HPDE6-E6E7 (cell line): ENCODE results near the gene NDUFS4.
"Not testable (repeated sequence)": the region's sequence is repeated elsewhere in the genome, so short reads cannot be mapped to it uniquely, and the experiment has no call there.

Experiments
- DNase-seq: peaks from one replicate; pipeline ENCODE4 v3.0.0; 2011; ENCODE audit warnings: missing footprints; ENCODE audit errors: extremely low spot score

Gene NDUFS4

DNA sequence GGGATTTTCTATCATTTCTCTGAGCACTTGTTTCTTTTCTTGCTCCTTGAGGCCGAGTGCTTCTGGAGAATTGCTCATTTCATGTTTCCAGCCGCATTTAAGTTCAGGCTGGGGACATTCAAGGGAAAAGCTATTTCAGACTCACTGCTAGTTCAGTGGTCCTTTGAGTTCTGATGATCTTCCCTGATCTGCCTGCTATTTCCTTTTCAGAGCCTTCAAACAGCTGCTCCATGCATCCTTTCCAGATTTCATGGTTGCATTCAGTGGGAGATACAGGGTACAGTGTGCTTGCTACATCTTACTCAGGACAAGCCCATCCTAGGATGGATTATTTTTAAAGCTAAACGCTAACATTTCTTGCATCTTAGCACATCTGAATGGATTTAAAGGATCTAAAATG lies 14.7 kb downstream of the NDUFS4 start:
- no peak for DNase-seq

DNA sequence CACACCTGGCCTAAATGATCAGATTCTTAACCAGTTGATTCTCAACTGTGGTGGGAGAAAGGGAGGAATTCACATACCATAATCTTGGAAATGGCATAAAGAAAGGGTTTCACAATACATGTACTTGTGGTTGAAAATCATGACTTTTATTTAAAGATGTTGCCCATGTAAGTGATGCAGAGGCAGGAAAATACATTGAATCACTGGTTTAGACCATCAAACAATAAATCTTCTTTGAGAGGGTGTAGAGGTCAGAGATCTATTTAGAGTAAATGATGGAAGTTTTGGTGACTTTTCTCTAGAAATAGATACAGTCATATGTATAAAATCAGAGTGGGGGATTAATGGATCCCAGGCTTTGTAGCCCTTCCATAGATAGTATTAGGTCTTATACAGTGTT lies 15.4 kb downstream of the NDUFS4 start:
- DNase-seq = no peak

- no peak for DNase-seq
Observed at GRCh38 chr5:53576674-53577073, 16.2 kb downstream of the NDUFS4 start.

DNA sequence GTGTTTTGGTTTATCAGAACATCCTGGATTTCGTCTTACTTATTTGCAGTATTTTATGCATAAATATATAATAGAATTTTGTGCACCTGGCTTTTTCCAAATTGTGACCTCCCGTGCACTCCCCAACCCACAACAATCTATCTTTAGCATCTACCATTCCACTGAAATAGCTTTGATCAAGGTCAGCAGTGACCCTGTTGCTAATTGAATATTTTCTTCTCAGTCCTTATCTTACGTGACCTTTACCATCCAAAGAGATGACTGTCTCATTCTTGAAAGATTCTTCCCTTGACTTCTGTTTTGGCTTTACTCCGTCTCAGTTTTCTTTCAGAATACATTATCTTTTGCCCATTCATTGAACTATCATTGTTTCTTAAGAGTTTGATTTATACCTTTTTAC lies 18.4 kb downstream of the NDUFS4 start:
- no peak for DNase-seq

GRCh38 chr5:53580547-53580946 lies 20.1 kb downstream of the NDUFS4 start:
- DNase-seq = no peak

DNA sequence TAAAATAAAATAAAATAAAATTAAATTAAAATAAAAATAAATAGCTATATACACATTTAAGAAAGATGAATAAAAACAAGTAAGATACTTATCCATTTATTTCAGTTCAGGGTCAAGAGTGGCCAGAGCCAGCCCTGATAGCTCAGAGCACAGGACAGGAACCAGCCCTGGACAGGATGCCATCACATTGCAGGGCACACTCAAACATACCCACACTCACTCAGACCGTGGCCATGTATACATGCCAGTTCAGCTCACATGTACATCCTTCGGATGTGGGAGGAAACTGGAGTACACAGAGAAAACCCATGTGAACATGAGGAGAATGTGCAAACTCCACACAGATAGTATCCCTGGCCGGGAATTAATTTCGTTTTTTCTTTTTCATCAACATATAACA lies 21.8 kb downstream of the NDUFS4 start:
- DNase-seq = no peak

- no peak for DNase-seq
Observed at GRCh38 chr5:53590759-53591158, 30.3 kb downstream of the NDUFS4 start.

DNA sequence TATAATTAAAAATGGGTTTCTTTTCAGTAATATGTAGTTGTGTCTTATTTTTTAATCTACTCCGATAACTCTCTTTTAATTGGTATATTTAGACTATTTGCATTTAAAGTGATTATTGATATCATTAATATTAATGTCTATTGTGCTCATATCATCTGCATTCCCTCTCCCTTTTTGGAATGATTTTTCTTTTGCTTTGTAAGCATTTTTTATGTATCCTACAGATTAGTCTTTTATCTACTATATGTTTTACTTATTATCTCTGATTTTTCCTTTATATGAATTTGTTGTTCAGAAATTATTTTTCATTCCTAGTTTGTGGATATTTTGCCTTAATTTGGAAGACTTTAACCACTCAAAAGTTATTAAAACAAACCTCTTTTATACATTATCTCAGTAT lies 34.0 kb downstream of the NDUFS4 start:
- DNase-seq = no peak

DNA sequence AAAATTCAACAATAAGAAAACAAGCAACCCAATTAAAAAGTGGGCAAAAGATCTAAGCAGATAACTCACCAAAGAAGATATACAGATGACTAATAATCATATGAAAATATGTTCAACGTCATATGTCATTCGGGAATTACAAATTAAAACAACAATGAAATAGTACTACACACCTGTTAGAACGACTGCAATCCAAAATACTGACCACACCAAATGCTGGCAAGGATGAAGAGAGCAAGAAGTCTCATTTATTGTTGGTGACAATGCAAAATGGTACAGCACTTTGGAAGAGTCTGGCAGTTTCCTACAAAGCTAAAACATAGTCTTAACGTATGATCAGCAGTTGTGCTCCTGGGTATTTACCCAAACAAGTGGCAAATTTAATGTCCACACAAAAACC lies 37.5 kb downstream of the NDUFS4 start:
- no peak for DNase-seq

DNA sequence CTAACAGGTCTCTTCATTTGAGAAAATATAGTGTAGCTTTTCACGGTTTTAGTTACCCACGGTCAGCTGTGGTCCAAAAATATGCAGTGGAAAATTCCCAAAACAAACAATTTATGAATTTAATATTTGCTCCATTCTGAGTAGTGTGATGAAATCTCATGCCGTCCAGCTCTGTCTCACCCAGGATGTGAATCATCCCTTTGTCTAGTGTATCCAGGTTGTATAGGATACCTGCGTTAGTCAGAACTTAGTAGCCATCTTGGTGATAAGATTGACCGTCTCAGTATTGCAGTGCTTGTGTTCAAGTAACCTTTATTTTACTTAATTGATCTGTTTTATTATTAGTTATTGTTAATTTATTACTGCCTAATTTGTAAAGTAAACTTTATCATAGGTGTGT lies 41.1 kb downstream of the NDUFS4 start:
- DNase-seq = peak; percentile 68

GRCh38 chr5:53603009-53603687 lies 42.7 kb downstream of the NDUFS4 start:
- no peak for DNase-seq

DNA sequence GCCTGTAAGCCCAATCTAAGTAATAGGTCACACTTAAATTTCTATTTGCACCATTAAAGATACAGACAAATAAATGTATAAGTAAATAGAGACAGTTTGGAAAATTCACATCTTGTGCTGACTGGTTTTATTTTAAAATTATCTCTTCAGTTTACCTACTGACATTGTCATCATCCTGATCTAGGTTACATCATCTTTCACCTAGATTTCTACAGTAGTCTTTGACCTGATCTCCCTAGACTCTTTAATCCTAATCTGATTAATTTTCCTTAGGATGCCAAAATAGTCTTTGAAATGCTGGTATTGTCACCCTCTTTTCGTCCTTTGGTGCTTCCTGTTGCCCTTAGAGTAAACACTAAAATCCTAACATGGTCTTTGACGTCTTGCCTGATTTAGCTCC lies 43.9 kb downstream of the NDUFS4 start:
- no peak for DNase-seq

GRCh38 chr5:53607886-53608285 lies 47.4 kb downstream of the NDUFS4 start:
- no peak for DNase-seq

GRCh38 chr5:53608897-53609296 lies 48.5 kb downstream of the NDUFS4 start:
- DNase-seq = not testable (repeated sequence)

DNA sequence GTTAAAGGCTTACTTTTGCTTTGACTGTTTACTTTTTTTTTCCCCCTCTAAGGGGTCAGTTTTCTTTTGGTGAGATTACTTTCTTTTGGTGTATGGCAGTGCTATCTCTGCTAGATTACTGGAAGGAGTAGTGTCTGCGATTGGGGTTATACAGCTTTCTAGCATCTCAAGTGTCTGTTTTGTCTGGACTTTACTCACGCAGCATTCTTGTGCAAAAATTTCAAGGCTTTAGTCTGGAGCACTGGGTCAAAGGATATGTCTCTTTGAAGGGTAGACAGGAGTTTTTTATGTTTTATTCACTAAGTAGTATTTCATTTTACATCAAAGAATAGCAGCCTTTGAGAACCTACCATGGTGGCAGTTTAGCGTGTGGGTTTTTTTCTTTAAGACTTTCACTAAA lies 52.6 kb downstream of the NDUFS4 start:
- DNase-seq = no peak

DNA sequence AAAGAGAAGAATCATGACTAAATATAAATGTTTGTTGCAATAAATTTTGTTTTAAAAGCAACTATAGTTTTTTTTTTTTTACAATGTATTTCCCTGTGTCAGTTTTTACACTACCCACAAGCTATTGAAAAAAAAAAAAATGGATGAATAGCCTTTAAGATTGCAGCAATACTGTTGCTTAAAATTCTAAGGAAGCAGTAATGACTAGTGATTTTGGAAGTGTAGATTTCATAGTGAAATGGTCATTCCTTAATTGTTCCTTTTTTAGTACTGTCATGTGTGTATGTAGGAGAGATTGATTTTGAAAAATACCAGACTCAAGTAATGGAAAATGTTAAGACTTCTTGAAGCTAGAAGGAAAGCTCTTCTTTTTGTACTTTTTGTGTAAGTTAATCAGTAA lies 53.1 kb downstream of the NDUFS4 start:
- no peak for DNase-seq

DNA sequence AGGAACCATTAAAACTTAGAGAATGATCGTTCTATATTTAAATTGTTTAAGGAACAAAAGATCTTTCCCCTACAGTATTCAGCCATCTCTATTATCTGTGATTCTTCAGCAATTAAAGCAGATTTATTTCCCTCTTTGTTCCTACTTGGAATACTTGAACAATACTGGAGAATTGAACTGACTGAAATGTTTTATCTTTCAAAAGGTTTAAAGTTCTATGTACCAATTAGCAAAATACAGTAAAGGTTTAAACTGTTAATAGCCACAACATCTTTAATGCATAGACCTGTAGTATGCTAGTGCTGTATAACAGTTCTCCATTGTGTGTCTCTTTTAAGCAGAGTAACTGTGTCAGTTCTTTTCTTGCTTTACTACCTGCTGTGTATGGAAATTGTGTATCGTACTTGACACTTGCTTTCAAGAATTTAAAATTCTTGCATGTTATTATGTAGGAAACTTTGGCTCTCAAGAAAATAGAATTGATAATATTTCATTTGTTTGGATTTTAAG lies 54.0 kb downstream of the NDUFS4 start:
- DNase-seq = no peak

- no peak for DNase-seq
Observed at GRCh38 chr5:53616939-53617549, 56.6 kb downstream of the NDUFS4 start.

GRCh38 chr5:53631251-53631650 lies 70.8 kb downstream of the NDUFS4 start:
- DNase-seq = no peak

DNA sequence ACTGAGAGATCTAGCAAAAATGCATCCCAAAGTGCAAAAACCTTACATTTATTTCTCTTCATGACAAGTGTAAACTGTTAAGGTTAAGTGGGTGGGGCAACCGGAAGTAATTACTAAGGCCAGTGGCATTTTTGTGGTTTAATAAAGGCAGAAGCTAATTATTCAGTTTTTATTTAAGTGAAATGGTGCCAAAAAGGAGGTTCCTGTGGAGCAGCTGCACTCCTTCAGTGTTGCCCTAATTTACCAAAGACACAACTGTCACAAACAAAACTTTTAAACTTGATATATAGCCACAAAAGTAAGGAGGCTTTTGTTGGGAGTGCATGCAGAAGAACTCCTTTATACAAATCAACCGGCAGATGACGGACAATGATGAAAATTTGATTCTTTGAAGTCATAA lies 81.6 kb downstream of the NDUFS4 start:
- no peak for DNase-seq

GRCh38 chr5:53643445-53643844 lies 83.0 kb downstream of the NDUFS4 start:
- no peak for DNase-seq

DNA sequence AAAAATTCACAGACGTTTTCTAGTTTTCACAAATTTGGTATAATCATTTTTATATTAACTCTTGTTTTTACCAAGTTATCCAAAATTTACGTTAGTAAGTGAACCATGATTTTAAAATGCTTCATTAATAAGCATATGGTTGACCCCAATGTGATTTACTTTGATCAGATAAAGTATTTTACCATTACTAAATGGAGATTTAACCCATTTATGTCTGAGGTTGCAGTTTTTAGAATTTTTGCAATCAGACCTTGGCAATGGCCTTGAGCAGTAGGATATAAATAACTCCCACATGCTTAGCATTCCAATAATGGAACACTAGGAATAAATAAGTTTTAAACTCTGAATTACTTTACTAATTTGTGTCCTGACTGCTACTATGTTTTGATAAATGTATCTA lies 84.6 kb downstream of the NDUFS4 start:
- no peak for DNase-seq

GRCh38 chr5:53649352-53649751 lies 88.9 kb downstream of the NDUFS4 start:
- DNase-seq = no peak

DNA sequence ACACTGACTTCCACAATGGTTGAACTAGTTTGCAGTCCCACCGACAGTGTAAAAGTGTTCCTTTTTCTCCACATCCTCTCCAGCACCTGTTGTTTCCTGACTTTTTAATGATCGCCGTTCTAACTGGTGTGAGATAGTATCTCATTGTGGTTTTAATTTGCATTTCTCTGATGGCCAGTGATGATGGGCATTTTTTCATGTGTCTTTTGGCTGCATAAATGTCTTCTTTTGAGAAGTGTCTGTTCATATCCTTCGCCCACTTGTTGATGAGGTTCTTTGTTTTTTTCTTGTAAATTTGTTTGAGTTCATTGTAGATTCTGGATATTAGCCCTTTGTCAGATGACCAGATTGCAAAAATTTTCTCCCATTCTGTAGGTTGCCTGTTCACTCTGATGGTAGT lies 100.1 kb downstream of the NDUFS4 start:
- DNase-seq = not testable (repeated sequence)
